SU-DHL-6 (cell line): Measurements from ENCODE around the gene SMARCA4.

Experiments
- EZH2phosphoT487 ChIP-seq: fragments of 200-600 bp; sonication (generic), shearing (Covaris generic); conservative IDR thresholded peaks from 2 replicates; pipeline ENCODE4 v1.6.1; 2018; ENCODE audit warnings: mild to moderate bottlenecking, antibody characterized with exemption, low read length, moderate library complexity, mixed read lengths
- TF ChIP-seq, protein P1 (sequence below): fragments of 200-600 bp; sonication (generic); IDR thresholded peaks from one replicate; pipeline ENCODE4 v1.5.1; 2017; ENCODE audit warnings: antibody characterized with exemption, mild to moderate bottlenecking, low read length, moderate library complexity; ENCODE audit not compliant: insufficient read depth, poor library complexity, severe bottlenecking

DNA sequence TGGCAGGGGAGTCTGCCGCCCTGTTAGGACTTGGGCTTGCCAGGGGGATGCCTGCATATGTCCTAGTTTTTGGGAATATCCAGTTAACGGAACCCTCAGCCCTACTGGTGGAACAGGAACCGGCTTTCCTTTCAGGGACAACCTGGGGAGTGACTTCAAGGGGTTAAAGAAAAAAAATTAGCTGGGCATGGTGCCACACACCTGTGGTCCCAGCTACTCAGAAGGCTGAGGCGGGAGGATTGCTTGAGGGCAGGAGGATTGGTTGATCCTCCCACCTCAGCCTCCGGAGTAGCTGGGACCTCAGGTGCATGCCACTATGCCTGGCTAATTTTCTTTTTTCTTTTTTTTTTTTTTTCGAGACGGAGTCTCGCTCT, 150.9 kb downstream of the SMARCA4 start:
- TF ChIP-seq, protein P1, sequence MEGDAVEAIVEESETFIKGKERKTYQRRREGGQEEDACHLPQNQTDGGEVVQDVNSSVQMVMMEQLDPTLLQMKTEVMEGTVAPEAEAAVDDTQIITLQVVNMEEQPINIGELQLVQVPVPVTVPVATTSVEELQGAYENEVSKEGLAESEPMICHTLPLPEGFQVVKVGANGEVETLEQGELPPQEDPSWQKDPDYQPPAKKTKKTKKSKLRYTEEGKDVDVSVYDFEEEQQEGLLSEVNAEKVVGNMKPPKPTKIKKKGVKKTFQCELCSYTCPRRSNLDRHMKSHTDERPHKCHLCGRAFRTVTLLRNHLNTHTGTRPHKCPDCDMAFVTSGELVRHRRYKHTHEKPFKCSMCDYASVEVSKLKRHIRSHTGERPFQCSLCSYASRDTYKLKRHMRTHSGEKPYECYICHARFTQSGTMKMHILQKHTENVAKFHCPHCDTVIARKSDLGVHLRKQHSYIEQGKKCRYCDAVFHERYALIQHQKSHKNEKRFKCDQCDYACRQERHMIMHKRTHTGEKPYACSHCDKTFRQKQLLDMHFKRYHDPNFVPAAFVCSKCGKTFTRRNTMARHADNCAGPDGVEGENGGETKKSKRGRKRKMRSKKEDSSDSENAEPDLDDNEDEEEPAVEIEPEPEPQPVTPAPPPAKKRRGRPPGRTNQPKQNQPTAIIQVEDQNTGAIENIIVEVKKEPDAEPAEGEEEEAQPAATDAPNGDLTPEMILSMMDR: no peak
- no peak for TF ChIP-seq EZH2phosphoT487
